22Rv1 (cell line): ENCODE results near the gene CCDC9.
A peak's percentile ranks its signal among the peaks of the same experiment; 100 is the strongest.

Experiments
- H3K27ac ChIP-seq: fragments of 450-650 bp; 2 replicates; pipeline ENCODE4 v1.5.1; 2017
- CTCF ChIP-seq: fragments of 450-650 bp; IDR thresholded peaks from 2 replicates; pipeline ENCODE4 v1.5.1; 2017; ENCODE audit warnings: mild to moderate bottlenecking
- ZFX ChIP-seq: fragments of 450-650 bp; IDR thresholded peaks from 2 replicates; pipeline ENCODE4 v1.6.1; 2017; ENCODE audit warnings: antibody characterized with exemption, borderline replicate concordance

The CCDC9 gene

GRCh38 chr19:47229676-47230053, 26.7 kb upstream of the CCDC9 start:
- peak overlapping the region; percentile 99 for H3K27ac ChIP-seq
- TF ChIP-seq ZFX (no peak), CTCF (no peak)

GRCh38 chr19:47230054-47230920, 26.0 kb upstream of the CCDC9 start:
- peak overlapping the region; percentile 99 for H3K27ac ChIP-seq
- TF ChIP-seq ZFX: no peak
- peak; percentile 95 for TF ChIP-seq CTCF

- peak within 1 kb of the TSS; percentile 99 for H3K27ac ChIP-seq
- TF ChIP-seq ZFX: no peak
These were observed 25.5 kb upstream of the CCDC9 start, which contains the start of gene BBC3 for GRCh38 chr19:47230921-47231214. Gene BBC3 (minus strand): TSS chr19:47231199. CDS start chr19:47228431, 2,768 bp downstream.

GRCh38 chr19:47231215-47232054, 24.9 kb upstream of the CCDC9 start:
- TF ChIP-seq CTCF (no peak), ZFX (no peak)
- peak overlapping the region; percentile 99 for H3K27ac ChIP-seq

- peak overlapping the region; percentile 99 for H3K27ac ChIP-seq
- TF ChIP-seq CTCF: no peak
- TF ChIP-seq ZFX: no peak
These were observed 23.7 kb upstream of the CCDC9 start for GRCh38 chr19:47232422-47233211.

GRCh38 chr19:47236072-47236675, 20.2 kb upstream of the CCDC9 start:
- no peak for TF ChIP-seq ZFX
- TF ChIP-seq CTCF: no peak
- no peak overlapping the region for H3K27ac ChIP-seq

- H3K27ac ChIP-seq: no peak overlapping the region
- TF ChIP-seq ZFX: no peak
- TF ChIP-seq CTCF: no peak
These were observed 17.2 kb upstream of the CCDC9 start for GRCh38 chr19:47239152-47239551.
